CD4-positive, alpha-beta T cell treated with Interleukin-10 for 1 hour (primary cell): ENCODE results near the gene PTGIS.
"Not testable (repeated sequence)": the region's sequence is repeated elsewhere in the genome, so short reads cannot be mapped to it uniquely, and the experiment has no call there.

ENCODE experiments used
- DNase-seq: peaks from one replicate; pipeline ENCODE4 v3.0.0-alpha.2; 2020

Gene PTGIS

DNA sequence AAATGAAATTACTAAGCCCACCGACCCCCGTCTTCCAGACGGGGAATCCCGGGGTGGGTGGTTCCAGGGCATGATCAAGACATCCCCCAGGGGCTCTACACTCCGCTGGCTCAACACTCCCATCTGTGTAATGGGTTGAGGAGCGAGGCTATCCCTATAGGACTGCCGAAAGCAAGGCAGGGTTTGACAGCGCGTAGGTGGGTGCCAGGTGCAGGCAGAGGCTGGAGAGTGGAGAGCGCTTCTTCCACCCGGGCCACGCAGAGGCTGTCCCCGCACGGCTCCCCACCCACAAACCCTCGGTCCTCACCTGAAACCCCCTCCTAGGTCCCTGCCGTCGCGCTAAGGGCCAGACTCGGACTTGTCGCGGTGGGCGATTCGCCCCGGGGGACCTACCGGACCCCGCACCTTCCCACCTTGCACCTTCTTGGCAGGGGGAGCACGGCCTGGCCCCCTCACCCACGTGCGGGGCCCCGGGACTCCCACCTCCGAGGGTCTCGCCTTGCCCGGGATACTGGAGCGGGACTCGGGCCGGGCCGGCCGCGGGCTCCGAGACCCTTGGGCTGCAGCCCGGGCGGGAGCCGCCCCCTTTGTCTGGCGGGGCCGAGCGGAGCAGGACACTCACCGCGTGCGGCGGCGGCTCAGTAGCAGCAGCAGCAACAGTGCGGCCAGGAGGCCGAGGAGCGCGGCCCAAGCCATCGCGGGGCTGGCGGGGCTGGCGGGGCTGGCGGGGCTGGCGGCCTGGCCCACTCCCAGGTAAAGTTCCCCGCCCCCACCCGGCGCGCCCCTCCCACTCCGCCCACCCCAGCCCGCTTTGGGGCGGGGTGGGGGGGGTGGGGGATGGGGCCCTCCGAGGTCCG is at the start of gene PTGIS:
PTGIS (minus strand) TSS at position 717 of the 857 bp plus-strand sequence; CDS start at position 696, 21 bp downstream.
- no peak for DNase-seq

DNA sequence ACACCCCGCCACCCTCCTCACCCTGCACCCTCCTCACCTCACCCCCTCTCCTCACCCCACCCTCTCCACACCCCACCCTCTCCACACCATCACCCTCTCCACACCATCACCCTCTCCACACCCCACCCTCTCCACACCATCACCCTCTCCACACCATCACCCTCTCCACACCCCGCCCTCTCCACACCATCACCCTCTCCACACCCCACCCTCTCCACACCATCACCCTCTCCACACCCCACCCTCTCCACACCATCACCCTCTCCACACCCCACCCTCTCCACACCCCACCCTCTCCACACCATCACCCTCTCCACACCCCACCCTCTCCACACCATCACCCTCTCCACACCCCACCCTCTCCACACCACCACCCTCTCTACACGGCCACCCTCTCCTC is 49.5 kb upstream of the PTGIS start:
- not testable (repeated sequence) for DNase-seq

DNA sequence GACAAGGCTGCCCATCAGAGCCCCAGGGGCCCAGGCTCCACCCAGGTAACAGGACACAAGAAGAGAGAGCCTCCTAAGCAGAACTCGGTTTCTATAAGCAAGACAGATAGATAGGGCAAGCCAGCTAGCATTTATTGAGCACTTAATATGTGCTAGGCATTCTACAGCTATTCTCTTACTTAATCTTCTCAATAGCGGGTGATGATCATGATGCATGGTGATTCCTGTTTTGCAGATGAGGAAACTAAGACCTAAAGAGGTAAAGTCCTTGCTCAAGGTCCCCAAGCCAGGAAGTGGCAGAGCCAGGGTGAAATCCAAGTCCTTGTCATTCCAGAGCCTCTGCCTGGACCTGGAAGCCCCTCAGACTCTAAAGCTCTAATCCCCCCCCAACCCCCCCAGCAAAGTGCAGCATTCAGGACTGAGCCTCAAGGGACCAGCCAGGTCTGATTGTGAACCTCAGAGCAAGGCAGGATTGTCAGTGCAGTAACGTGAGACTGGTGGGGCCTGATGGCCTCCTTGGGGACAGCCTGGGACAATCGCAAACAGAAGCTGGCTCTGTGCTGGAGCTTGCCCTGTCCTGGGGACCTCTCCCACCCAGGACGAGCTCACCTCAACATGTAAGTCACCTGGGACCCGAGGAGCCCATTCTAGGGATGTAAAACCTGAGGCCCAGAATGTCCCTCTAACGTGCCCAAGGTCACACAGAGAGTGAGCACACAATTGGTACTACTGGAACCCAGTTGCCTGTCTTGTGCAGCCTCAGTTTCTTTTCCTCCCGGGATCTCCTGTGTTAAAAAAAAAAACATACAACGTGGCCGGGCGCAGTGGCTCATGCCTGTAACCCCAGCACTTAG is 48.4 kb upstream of the PTGIS start:
- no peak for DNase-seq

DNA sequence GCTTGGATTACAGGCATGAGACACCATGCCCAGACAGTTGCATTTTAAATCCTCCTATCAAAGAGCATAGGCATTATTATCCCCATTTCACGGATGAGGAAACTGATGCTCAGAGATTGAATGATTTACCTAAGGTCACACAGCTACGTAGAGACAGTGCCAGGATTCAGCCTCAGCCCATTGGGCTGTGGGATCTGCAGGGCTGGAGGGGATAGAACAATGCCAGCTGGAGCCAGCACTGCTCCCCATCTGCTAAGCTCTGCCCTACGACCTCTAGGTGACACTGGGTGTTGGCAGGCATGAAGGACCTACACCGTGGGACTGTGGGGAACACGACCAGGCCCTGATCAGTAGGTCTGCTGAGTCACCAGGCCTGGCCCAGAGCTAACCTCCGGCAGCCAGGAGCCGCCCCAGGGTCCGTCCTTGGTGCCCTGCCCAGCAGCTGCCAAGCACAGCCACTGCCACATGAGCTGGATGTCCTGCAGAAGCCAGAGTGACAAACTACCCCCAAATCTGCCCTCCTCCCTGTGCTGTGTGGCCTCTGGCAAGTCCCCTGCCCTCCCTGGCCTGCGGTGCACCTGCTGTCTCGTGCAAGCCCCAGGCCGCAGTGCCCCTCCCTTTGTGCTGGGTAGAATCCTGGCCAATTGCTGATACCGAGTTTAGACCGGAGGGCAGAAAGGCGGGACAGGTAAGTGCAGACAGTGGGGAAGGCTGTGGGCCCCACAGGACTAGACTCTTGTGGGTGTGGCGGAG is 47.6 kb upstream of the PTGIS start:
- DNase-seq: no peak

DNA sequence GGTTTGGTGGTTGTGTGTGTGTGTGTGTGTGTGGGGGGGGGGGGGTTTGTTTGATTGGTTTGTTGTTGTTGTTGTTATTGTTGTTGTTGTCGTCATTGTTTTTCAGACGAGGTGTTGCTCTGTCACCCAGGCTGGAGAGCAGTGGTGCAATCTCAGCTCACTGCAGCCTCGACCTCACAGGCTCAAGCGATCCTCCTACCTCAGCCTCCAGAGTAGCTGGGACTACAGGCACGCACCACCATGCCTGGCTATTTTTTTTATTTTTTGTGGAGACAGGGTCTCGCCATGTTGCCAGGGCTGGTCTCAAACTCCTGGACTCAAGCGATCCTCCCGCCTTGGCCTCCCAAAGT is 47.1 kb upstream of the PTGIS start:
- not testable (repeated sequence) for DNase-seq

DNA sequence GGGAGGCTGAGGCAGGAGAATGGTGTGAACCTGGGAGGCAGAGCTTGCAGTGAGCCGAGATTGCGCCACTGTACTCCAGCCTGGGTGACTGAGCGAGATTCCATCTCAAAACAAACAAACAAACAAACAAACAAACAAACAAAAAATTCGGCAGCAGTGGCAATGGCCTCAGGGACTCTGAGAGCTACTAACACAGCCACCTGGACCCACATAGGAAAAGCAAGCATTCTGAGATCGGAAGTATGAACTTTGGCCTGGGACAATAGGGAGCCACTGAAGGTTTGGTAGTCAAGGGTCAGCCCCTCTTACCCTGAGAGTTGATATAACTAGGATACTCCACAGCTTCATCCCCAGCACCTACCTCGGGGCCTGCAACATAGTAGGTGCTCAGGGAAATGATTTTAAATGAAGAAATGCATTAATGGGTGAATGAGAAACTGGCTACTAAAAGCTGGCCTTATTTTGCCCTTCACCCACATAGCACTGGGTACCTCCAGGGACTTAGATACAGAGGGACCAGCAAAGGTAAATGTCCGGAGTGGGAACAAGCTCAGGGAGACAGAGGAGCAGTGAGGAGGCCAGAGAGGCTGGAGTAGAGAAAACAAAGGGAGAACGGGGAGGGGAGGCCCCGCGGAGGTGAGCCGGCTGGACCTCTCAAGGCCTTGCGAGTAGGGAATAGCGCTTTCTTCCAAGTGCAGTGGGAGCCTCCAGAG is 46.6 kb upstream of the PTGIS start:
- no peak for DNase-seq

DNA sequence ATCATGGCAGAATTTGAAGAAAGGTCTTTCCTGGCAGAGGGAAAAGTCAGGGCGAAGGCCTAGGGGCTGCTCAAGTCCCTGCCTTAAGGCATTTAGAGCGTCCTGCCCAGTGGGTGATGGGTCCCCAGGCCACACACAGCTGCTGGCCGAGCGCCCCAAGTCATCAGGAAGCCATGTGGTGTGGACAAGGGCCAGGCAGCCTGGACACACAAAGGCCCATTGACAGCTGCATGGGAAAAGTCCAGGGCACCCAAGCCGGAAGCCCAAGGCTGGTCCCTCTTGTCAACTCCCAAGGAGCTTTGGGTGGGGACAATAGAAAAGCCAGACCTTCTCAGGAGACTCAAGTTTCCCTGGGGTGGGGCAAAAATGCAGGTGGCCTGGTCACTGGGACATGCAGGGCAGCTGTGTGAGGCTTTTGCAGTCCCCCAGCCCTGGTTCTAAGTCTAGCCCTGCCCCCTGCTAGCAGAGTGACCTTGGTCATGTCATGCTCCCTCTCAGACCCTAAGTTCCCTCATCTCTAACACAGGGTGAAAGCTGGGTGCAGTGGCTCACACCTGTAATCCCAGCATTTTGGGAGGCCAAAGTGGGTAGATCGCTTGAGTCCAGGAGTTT is 44.3 kb upstream of the PTGIS start:
- DNase-seq: no peak

DNA sequence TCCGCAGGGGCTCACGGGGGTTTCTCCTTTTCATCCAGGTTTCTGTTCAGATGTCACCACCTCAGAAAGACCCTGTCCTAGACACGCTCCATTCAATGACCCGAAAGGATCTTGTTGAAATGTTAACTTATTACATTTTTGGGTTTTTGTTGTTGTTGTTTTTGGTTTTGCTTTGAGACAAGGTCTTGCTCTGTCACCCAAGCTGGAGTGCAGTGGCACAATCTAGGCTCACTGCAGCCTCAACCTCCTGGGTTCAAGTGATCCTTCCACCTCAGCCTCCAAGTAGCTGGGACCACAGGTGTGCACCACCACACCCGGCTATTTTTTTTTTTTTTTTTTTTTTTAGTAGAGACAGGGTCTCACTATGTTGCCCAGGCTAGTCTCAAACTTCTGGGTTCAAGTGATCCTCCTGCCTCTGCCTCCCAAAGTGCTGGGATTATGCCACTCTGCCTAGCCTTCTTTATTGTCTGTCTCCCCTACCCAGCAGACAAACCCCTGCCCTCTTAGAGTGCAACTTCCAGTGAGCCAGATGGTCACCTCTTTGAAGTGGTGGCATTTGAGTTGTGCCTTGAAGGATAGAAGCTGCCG is 43.7 kb upstream of the PTGIS start:
- not testable (repeated sequence) for DNase-seq

DNA sequence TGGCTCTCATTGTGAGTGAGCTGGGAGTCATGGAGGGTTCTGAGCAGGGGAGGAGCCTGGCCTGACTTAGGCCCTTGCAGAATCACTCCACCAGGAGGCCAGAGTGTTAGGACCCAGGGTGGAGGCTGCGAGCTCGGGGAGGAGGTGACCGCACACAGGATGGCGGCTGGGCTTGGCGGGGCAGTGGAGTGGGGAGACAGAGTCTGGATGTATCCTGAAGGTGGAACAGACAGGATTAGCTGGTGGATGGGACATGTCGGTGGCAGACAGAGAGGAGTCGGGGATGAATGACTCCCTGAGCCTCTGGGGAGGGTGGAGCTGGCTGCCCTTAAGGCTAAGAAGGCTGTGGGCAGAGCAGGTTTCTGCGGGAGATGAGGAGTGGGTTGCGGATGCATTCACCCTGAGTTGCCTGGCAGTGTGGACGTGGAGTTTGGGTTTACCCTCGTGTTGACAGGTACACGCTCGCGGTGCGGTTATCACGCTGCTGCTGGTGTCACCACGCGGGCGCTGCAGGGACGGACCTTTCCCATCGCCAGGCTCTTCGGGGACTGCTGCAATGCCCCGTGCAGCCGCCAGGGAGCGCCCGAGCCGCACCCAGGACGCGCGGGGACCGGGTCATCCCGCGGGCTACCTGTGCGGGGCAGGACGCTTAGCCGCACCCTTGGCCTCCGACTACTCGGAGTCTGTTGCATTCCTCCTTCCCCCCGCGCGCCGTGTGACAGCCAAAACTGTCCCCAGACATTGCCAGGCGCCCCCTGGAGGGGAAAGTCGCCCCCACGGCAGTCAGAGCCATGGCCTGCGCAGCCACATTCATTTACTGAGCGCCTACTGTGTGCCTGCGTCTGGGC is 43.0 kb upstream of the PTGIS start:
- DNase-seq: peak; percentile 83

DNA sequence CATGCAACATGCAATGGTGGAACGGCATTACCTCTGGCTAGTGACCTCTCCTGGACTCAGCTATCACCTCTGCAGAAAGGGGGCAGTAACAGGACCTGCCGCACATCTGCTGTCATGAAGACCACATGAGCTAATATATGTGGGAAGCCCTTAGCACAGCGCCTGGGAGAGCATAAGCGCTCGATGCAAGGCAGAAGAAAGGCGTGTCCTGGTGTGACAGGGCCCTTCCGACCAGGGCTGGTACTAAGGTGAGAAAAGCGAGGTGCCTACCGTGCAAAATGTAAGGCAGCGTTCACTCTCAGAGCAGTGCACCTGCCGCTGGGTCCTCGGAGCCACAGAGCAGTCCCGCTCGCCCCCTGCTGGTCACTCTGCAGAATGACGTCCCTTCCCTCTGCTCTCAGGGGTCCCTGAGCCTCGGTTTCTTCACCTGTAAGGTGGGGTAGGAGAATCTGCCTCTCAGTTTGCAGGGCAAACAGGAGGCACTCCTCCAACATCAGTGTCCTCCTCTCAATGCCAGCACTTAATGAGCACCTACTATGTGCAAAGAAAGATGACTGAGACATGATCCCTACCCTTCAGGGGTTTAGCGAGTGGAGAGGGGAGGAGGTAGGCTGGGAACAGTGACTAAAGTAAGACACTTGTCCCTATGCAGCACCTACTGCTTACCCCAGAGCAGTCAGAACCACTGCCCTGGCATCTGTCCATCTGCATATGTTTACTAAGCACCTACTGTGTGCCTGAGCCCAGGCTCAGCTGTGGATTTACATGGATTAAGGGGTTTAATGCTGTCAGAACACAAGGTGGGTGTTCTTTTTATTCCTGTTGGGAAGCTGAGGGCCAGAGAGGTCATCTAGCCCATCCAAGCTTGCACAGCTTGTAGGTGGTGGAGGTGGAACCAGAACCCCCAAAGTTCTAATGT is 41.1 kb upstream of the PTGIS start:
- peak; percentile 74 for DNase-seq

DNA sequence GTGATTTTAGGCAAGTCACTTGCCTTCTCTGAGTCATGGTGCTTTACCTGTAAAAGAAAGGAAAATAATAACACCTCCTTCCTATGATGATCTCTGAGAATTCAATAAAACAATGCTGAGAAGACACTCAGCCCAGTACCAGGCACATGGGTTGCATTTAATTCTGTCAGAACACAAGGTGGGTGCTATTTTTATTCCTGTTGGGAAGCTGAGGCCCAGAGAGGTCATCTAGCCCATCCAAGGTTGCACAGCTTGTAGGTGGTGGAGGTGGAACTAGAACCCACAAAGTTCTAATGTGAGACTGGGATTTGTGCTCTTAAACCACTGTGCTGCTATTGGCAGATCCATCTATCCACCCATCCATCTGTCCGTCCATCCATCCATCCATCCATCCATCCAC is 39.6 kb upstream of the PTGIS start:
- no peak for DNase-seq

DNA sequence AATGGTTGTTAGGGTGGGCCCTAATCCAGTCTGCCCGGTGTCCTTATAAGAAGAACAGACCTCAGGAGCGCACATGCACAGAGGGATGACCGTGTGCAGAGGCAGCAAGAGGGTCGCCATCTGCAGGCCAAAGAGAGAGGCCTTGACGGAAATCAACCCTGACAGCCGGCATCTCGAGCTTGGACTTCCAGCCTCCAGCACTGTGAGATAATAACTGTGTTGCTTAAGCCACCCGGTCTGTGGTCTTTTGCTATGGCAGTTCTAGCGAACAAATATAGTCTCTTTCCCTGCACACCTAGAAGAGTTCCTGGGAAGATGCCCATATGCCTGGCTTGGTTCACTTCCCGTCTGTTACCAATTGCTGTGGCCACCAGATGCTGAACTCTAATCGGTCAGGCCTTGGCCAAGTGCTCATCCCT is 35.3 kb upstream of the PTGIS start:
- no peak for DNase-seq

DNA sequence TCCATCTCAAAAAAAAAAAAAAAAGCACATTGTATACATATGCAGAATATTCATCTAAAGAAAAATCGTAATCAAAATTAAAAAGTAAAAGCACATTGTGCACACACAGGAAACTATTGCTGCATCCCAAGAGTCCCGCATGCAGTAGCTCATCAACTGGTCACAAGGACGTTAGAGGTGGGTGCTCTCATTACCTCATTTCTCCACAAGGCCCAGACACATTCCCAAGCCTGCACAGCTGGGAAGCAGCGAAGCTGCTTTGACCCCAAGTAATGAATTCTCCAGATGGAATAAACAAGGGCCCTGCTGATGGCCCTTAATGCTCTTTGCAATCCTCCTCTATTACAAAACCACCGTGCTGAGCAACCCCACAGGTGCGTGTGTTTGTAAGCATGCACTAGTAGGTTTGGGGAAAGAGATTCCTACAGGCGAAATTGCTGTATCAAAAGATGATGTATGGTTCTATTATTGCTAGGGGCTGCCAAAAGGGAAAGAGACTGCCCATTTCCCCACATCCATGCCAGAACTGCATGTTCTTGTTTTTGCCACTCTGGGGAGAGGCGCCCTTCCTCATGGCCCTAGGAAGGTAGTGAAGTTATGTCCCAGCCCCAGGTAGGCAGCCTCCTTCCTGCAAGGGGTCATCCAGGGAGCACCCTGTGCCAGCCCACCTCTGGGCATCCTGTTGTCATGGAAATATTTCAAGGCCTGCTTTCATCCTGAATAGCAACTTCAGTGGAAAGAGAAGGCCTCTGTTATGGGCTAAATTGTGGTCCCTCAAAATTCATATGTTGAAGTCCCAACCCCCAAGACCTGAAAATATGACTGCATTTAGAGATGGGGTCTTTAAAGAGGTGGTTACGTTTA is 34.6 kb upstream of the PTGIS start:
- DNase-seq: no peak

DNA sequence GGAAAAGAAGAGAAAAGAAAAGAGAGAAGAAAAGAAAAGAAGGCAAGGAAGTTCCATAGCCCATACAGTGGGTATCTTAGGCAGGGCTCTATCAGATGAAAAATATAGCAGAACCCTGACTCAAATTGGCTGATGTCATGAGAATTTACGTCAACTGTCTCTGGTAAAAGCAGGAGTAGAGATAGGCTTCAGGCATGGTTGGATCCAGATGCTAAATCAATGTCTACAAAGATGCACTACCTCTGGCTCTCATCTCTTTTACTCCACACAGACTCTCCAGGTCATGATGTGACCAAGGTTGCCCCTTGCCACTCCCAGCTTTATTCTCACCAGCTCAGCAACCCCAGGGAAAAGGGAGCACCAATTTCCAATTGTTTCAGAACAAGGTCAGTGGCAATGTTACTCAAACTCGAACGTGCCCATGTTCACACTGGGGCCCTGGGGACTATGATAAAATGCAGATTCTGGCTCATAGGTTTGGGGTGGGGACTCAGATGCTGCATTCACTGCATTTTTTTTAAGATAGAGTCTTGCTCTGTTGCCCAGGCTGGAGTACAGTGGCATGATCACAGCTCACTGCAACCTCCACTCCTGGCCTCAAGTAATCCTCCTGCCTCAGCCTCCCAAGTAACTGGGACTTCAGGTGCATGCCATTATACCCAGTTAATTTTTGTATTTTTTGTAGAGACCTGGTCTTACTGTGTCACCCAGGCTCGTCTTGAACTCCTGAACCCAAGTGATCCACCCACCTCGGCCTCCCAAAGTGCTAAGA is 33.4 kb upstream of the PTGIS start:
- no peak for DNase-seq

DNA sequence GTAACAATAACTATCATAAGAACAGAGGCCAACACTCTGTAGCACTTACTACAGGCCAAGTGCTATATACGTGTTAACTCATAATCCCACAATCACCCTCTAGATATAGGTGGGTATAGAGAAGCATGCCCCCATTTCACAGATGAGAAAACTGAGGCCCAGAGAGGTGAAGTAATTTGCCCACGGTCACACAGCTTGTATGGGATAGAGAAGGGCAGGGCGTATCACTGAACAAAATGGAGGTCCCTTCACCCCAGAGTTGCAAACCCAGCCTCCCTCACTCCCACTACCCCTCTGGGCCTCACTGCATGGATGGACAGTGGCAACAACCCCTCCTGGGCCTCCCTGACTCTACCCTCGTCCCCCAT is 31.8 kb upstream of the PTGIS start:
- no peak for DNase-seq

DNA sequence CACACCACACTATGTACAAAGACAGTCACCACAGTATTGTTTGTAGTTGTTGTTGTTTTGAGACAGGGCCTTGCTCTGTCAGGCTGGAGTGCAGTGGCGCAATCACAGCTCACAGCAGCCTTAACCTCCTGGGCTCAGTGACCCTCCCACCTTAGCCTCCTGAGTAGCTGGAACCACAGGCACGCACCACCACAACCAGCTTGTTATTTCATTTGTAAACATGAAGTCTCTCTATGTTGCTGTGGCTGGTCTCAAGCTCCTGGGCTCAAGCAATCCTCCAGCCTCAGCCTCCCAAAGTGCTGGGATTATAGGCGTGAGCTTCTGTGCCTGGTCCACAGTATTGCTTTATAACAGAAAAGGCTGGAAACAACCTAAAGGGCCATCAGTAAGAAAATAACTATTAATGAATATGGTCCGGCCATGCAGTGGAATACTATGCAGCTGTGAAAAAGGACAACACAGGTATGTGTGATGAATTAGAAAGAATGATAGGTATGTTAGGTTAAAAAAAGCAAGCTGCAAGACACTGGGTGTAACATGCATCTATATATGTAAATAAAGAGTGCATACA is 30.0 kb upstream of the PTGIS start:
- no peak for DNase-seq

DNA sequence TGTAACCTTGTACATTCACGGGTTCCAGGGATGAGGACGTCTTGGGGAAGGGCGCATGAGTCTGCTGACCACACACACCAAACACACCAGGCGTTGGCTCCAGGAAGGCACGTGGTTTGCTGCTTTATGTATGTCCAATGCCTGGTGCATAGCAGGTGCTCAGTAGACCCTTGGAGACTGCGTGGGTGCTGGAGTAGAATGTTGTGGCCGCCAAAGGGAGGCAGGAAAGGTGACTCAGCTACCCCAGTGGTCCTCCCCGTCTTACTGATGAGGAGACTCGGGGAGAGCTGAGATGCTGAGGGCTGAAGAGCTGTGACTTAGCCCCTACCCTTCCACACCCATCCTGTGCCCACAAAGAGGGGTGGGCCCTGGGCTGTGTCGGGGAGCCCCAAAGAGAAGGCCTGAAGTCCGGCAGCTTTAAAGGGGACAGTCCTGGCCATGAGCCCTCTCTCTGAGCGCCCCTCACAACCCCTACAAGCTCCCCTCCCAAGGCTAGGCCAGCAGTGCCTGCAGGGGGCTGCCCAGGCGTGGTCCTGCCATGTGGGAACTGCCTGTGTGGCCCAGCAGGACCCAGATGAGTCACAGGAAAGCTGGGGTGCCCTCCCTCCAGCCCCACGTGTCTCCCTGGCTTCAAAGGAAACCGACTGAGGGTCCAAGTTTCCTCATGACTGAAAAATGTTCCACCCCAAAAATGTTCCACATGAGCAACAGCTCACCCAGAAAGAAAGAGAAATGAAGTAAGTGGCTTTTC is 28.0 kb upstream of the PTGIS start:
- no peak for DNase-seq
